GM23338 (cell line): Measurements from ENCODE around the gene BZW2. TPM values are rescaled to one million over a fixed set of nuclear protein-coding genes. Genes with fewer than 3 reads are reported as not detected.

ENCODE experiments used
- ATAC-seq: fragments of 200-7000 bp; cut with Tn5 transposase; 3 replicates; pipeline ENCODE4 v1.9.1; 2020
- DNase-seq: peaks from one replicate; pipeline ENCODE4 v3.0.0-alpha.2; 2015; ENCODE audit warnings: low spot score
- H2AFZ ChIP-seq: fragments of 200-600 bp; sonication (generic); 2 replicates; pipeline ENCODE4 v1.8.0; 2016; ENCODE audit warnings: antibody characterized with exemption, mild to moderate bottlenecking, moderate library complexity
- H3F3A ChIP-seq: fragments of 200-600 bp; sonication (generic); replicated peaks from 2 replicates; pipeline ENCODE4 v1.8.0; 2017; ENCODE audit warnings: antibody characterized with exemption, mixed run types, low read depth
- H3K27ac ChIP-seq: fragments of 200-600 bp; sonication (generic); 2 replicates; pipeline ENCODE4 v1.6.1; 2016; ENCODE audit warnings: low read depth
- H3K27me3 ChIP-seq: fragments of 200-600 bp; sonication (generic); 2 replicates; pipeline ENCODE4 v1.8.0; 2016; ENCODE audit warnings: mild to moderate bottlenecking, mixed run types, moderate library complexity; ENCODE audit not compliant: insufficient read depth
- H3K36me3 ChIP-seq: fragments of 200-600 bp; sonication (generic); 2 replicates; pipeline ENCODE4 v1.8.0; 2016; ENCODE audit warnings: mild to moderate bottlenecking; ENCODE audit not compliant: insufficient read depth
- H3K4me1 ChIP-seq: fragments of 200-600 bp; sonication (generic); 2 replicates; pipeline ENCODE4 v1.8.0; 2016; ENCODE audit warnings: mild to moderate bottlenecking, moderate library complexity; ENCODE audit not compliant: insufficient read depth
- H3K4me2 ChIP-seq: fragments of 200-600 bp; sonication (generic); 2 replicates; pipeline ENCODE4 v1.7.1; 2017; ENCODE audit warnings: mixed run types
- H3K4me3 ChIP-seq: fragments of 200-600 bp; sonication (generic); 2 replicates; pipeline ENCODE4 v1.6.1; 2016; ENCODE audit warnings: mixed run types
- H3K79me2 ChIP-seq: fragments of 200-600 bp; sonication (generic); replicated peaks from 2 replicates; pipeline ENCODE4 v1.8.0; 2017; ENCODE audit warnings: mild to moderate bottlenecking; ENCODE audit not compliant: insufficient read depth
- H3K9me2 ChIP-seq: fragments of 200-600 bp; sonication (generic); 2 replicates; pipeline ENCODE4 v1.8.0; 2017; ENCODE audit not compliant: insufficient read depth
- H4K20me1 ChIP-seq: fragments of 200-600 bp; sonication (generic); replicated peaks from 2 replicates; pipeline ENCODE4 v1.8.0; 2017; ENCODE audit warnings: mild to moderate bottlenecking; ENCODE audit not compliant: insufficient read depth
- H3K27ac Mint-ChIP-seq: 2 replicates; pipeline ENCODE4 v1.8.0; 2020; ENCODE audit warnings: inconsistent platforms, mild to moderate bottlenecking, moderate library complexity, mixed read lengths
- H3K27me3 Mint-ChIP-seq: 3 replicates; pipeline ENCODE4 v1.8.0; 2022; ENCODE audit warnings: low read depth, mild to moderate bottlenecking, moderate library complexity, mixed read lengths, inconsistent platforms; ENCODE audit not compliant: insufficient read depth, poor library complexity
- H3K36me3 Mint-ChIP-seq: 3 replicates; pipeline ENCODE4 v1.8.0; 2021; ENCODE audit warnings: low read depth, mild to moderate bottlenecking, inconsistent platforms, moderate library complexity, mixed read lengths
- H3K4me1 Mint-ChIP-seq: 3 replicates; pipeline ENCODE4 v1.8.0; 2020; ENCODE audit warnings: mild to moderate bottlenecking, inconsistent platforms, mixed read lengths
- H3K4me3 Mint-ChIP-seq: 3 replicates; pipeline ENCODE4 v1.8.0; 2021; ENCODE audit warnings: moderate library complexity, mild to moderate bottlenecking, inconsistent platforms, mixed read lengths
- H3K9me3 Mint-ChIP-seq: 3 replicates; pipeline ENCODE4 v1.8.0; 2020; ENCODE audit warnings: moderate library complexity, mild to moderate bottlenecking, inconsistent platforms, mixed read lengths
- EZH2 ChIP-seq: fragments of 200-600 bp; sonication (generic); IDR thresholded peaks from one replicate; pipeline ENCODE4 v1.8.0; 2017; ENCODE audit warnings: antibody characterized with exemption, mild to moderate bottlenecking, low read depth; ENCODE audit not compliant: unreplicated experiment
- EZH2phosphoT487 ChIP-seq: fragments of 200-600 bp; sonication (generic); IDR thresholded peaks from one replicate; pipeline ENCODE4 v1.8.1; 2018; ENCODE audit warnings: antibody characterized with exemption; ENCODE audit not compliant: unreplicated experiment
- JUNB ChIP-seq: IDR thresholded peaks from one replicate; pipeline ENCODE4 v1.6.1; 2016; ENCODE audit warnings: antibody characterized with exemption; ENCODE audit not compliant: unreplicated experiment
- POLR2AphosphoS5 ChIP-seq: IDR thresholded peaks from 2 replicates; pipeline ENCODE4 v1.6.1; 2016; ENCODE audit warnings: antibody characterized with exemption, low read depth
- STAT1 ChIP-seq: IDR thresholded peaks from one replicate; pipeline ENCODE4 v1.6.1; 2016; ENCODE audit warnings: antibody characterized with exemption; ENCODE audit not compliant: unreplicated experiment
- ZNF114 ChIP-seq: fragments of 250-450 bp; sonication (Bioruptor Pico); IDR thresholded peaks from 2 replicates; pipeline ENCODE4 v1.5.0; 2020; ENCODE audit warnings: mild to moderate bottlenecking, moderate library complexity
- polyA plus RNA-seq: library from polyadenylated mRNA; unstranded; fragments of >200 nt; fragmentation: Nextera tagmentation; extraction: Ambion mirVana; gene quantifications from 2 replicates; pipeline ENCODE4 v1.2.1, GENCODE V29; 2016
- total RNA-seq: library from RNA; depleted of rRNA; stranded (reverse); fragments of >200 nt; shearing (Covaris generic); gene quantifications from 2 replicates; pipeline ENCODE4 v1.2.3, GENCODE V29; 2014
- TF ChIP-seq, protein P1 (sequence below): IDR thresholded peaks from one replicate; pipeline ENCODE4 v1.6.1; 2018; ENCODE audit warnings: antibody characterized with exemption; ENCODE audit not compliant: unreplicated experiment
- TF ChIP-seq, protein P2 (sequence below): fragments of 250-450 bp; sonication (Bioruptor Pico); IDR thresholded peaks from 2 replicates; pipeline ENCODE4 v1.5.0; 2020; ENCODE audit warnings: mild to moderate bottlenecking, moderate library complexity
- TF ChIP-seq, protein P3 (sequence below), 2 experiments: fragments of 200-600 bp in 1 of 2; sonication (generic) in 1 of 2; conservative IDR thresholded peaks; 2 replicates each; pipeline versions ENCODE4 v1.5.1 to v1.6.1; 2016 to 2017; ENCODE audit warnings: antibody characterized with exemption in 2 of 2, low read depth in 2 of 2, mild to moderate bottlenecking in 2 of 2, moderate library complexity in 1 of 2
- TF ChIP-seq, protein P4 (sequence below): IDR thresholded peaks from 2 replicates; pipeline ENCODE4 v1.6.1; 2016; ENCODE audit warnings: antibody characterized with exemption

BZW2 gene
- total and polyA plus RNA-seq, 2 experiments from 2014 or later, result 88.8 to 108 TPM

DNA sequence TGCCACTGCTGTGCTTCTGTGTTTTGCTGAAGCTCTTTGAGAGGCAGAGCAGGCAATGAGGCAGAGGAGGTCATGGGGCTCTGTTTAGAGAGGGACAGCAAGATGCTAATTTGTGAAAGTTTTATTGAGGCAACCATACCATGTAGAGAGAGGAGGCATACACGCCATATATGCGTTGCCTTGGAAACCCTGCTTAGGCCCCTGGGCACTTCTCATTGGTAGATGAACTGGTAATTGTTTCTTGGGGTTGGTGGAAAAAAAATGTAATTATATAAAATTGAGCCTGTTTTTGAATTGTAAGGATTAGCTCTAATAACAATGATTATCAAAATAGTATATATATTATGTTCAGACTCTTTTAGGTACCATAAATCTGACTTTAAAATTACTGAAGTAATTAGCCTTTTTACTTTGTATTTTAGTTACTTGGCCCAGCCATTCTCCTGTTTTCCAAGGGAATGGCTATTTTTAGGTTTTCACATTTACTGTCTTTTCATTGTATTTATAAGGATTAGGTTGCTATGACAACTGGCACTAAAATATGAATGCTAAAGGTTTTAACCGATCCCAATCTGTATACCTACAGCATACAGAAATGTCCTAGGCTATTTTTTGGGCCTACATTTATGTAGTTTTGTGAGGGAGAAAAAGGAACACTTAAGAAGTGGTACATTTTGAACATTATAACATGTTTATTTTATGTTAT lies 52.4 kb downstream of the BZW2 start:
- H3K27ac ChIP-seq, result no peak overlapping the region
- TF ChIP-seq, protein P1, sequence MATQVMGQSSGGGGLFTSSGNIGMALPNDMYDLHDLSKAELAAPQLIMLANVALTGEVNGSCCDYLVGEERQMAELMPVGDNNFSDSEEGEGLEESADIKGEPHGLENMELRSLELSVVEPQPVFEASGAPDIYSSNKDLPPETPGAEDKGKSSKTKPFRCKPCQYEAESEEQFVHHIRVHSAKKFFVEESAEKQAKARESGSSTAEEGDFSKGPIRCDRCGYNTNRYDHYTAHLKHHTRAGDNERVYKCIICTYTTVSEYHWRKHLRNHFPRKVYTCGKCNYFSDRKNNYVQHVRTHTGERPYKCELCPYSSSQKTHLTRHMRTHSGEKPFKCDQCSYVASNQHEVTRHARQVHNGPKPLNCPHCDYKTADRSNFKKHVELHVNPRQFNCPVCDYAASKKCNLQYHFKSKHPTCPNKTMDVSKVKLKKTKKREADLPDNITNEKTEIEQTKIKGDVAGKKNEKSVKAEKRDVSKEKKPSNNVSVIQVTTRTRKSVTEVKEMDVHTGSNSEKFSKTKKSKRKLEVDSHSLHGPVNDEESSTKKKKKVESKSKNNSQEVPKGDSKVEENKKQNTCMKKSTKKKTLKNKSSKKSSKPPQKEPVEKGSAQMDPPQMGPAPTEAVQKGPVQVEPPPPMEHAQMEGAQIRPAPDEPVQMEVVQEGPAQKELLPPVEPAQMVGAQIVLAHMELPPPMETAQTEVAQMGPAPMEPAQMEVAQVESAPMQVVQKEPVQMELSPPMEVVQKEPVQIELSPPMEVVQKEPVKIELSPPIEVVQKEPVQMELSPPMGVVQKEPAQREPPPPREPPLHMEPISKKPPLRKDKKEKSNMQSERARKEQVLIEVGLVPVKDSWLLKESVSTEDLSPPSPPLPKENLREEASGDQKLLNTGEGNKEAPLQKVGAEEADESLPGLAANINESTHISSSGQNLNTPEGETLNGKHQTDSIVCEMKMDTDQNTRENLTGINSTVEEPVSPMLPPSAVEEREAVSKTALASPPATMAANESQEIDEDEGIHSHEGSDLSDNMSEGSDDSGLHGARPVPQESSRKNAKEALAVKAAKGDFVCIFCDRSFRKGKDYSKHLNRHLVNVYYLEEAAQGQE, result no peak
- no peak for TF ChIP-seq ZNF114 (CRISPR knock-in tag)
- TF ChIP-seq, protein P2, sequence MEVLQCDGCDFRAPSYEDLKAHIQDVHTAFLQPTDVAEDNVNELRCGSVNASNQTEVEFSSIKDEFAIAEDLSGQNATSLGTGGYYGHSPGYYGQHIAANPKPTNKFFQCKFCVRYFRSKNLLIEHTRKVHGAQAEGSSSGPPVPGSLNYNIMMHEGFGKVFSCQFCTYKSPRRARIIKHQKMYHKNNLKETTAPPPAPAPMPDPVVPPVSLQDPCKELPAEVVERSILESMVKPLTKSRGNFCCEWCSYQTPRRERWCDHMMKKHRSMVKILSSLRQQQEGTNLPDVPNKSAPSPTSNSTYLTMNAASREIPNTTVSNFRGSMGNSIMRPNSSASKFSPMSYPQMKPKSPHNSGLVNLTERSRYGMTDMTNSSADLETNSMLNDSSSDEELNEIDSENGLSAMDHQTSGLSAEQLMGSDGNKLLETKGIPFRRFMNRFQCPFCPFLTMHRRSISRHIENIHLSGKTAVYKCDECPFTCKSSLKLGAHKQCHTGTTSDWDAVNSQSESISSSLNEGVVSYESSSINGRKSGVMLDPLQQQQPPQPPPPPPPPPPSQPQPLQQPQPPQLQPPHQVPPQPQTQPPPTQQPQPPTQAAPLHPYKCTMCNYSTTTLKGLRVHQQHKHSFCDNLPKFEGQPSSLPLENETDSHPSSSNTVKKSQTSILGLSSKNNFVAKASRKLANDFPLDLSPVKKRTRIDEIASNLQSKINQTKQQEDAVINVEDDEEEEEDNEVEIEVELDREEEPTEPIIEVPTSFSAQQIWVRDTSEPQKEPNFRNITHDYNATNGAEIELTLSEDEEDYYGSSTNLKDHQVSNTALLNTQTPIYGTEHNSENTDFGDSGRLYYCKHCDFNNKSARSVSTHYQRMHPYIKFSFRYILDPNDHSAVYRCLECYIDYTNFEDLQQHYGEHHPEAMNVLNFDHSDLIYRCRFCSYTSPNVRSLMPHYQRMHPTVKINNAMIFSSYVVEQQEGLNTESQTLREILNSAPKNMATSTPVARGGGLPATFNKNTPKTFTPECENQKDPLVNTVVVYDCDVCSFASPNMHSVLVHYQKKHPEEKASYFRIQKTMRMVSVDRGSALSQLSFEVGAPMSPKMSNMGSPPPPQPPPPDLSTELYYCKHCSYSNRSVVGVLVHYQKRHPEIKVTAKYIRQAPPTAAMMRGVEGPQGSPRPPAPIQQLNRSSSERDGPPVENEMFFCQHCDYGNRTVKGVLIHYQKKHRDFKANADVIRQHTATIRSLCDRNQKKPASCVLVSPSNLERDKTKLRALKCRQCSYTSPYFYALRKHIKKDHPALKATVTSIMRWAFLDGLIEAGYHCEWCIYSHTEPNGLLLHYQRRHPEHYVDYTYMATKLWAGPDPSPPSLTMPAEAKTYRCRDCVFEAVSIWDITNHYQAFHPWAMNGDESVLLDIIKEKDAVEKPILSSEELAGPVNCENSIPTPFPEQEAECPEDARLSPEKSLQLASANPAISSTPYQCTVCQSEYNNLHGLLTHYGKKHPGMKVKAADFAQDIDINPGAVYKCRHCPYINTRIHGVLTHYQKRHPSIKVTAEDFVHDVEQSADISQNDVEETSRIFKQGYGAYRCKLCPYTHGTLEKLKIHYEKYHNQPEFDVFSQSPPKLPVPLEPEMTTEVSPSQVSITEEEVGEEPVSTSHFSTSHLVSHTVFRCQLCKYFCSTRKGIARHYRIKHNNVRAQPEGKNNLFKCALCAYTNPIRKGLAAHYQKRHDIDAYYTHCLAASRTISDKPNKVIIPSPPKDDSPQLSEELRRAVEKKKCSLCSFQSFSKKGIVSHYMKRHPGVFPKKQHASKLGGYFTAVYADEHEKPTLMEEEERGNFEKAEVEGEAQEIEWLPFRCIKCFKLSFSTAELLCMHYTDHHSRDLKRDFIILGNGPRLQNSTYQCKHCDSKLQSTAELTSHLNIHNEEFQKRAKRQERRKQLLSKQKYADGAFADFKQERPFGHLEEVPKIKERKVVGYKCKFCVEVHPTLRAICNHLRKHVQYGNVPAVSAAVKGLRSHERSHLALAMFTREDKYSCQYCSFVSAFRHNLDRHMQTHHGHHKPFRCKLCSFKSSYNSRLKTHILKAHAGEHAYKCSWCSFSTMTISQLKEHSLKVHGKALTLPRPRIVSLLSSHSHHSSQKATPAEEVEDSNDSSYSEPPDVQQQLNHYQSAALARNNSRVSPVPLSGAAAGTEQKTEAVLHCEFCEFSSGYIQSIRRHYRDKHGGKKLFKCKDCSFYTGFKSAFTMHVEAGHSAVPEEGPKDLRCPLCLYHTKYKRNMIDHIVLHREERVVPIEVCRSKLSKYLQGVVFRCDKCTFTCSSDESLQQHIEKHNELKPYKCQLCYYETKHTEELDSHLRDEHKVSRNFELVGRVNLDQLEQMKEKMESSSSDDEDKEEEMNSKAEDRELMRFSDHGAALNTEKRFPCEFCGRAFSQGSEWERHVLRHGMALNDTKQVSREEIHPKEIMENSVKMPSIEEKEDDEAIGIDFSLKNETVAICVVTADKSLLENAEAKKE (CRISPR knock-in tag), result no peak
- TF ChIP-seq, protein P3, sequence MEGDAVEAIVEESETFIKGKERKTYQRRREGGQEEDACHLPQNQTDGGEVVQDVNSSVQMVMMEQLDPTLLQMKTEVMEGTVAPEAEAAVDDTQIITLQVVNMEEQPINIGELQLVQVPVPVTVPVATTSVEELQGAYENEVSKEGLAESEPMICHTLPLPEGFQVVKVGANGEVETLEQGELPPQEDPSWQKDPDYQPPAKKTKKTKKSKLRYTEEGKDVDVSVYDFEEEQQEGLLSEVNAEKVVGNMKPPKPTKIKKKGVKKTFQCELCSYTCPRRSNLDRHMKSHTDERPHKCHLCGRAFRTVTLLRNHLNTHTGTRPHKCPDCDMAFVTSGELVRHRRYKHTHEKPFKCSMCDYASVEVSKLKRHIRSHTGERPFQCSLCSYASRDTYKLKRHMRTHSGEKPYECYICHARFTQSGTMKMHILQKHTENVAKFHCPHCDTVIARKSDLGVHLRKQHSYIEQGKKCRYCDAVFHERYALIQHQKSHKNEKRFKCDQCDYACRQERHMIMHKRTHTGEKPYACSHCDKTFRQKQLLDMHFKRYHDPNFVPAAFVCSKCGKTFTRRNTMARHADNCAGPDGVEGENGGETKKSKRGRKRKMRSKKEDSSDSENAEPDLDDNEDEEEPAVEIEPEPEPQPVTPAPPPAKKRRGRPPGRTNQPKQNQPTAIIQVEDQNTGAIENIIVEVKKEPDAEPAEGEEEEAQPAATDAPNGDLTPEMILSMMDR (conservative IDR thresholded peaks at IDR 0.05; ENCODE audit: low read depth in 2 of 2), result no peak
- TF ChIP-seq EZH2, result no peak
- TF ChIP-seq, protein P4, sequence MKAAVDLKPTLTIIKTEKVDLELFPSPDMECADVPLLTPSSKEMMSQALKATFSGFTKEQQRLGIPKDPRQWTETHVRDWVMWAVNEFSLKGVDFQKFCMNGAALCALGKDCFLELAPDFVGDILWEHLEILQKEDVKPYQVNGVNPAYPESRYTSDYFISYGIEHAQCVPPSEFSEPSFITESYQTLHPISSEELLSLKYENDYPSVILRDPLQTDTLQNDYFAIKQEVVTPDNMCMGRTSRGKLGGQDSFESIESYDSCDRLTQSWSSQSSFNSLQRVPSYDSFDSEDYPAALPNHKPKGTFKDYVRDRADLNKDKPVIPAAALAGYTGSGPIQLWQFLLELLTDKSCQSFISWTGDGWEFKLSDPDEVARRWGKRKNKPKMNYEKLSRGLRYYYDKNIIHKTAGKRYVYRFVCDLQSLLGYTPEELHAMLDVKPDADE, result no peak
- TF ChIP-seq STAT1, result no peak
- no peak for TF ChIP-seq JUNB
- no peak for TF ChIP-seq EZH2phosphoT487
- TF ChIP-seq POLR2AphosphoS5, result no peak

More for the DNA sequence above, 52.4 kb downstream of the BZW2 start:
- no peaks in the 10 kb centered on the region for H3K27me3 ChIP-seq
- no peak overlapping the region for H3K4me3 ChIP-seq
- DNase-seq (no peak), ATAC-seq (no peak)
- peaks cover 3% of the 10 kb centered on the region; the same call in 1 of the 2 replicates for H4K20me1 ChIP-seq
- H3K4me3 Mint-ChIP-seq, result no peak overlapping the region
- peaks cover 65% of the 10 kb centered on the region for H3K36me3 Mint-ChIP-seq
- H2AFZ ChIP-seq, result no peak overlapping the region
- no peak overlapping the region for H3K4me2 ChIP-seq
- no peaks in the 10 kb centered on the region for H3K4me1 ChIP-seq
- no peaks in the 10 kb centered on the region; the same call in 2 of the 3 replicates for H3K9me3 Mint-ChIP-seq
- no peaks in the 10 kb centered on the region for H3K27me3 Mint-ChIP-seq
- H3K27ac Mint-ChIP-seq, result no peak overlapping the region
- H3K4me1 Mint-ChIP-seq, result no peaks in the 10 kb centered on the region
- no peaks in the 10 kb centered on the region for H3K79me2 ChIP-seq
- no peaks in the 10 kb centered on the region for H3K9me2 ChIP-seq
- H3F3A ChIP-seq, result no peaks in the 10 kb centered on the region
- peaks cover 45% of the 10 kb centered on the region for H3K36me3 ChIP-seq
